Limb (tissue), 2 donors: Measurements from ENCODE around the gene CACNA1E.

Experiments
- DNase-seq, 2 donors: peaks; one replicate each; pipeline ENCODE4 v3.0.0-alpha.2; 2016; ENCODE audit errors: extremely low spot score in 2 of 2

Gene CACNA1E

GRCh38 chr1:181577475-181577874 is 94.2 kb downstream of the CACNA1E start:
- no peak for DNase-seq

DNA sequence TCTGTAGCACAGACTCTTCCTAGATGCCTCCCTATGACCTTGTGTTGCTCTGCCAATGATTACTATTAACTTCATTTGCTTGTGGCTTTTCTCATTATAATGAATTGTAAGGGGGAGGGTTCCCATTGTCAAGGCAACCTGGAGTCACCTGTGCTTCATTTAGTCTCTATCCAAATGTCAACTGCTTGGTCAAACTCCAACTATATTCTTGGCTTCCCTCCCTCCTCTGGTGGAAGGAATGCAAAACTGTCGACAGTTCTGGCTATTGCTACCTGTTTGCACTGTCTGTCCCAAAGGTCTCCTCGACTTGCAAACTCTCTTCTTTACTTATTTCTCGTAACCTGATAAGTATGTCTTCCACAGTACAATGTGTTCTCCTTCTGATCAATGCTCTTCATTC is 100.3 kb downstream of the CACNA1E start:
- DNase-seq = no peak

DNA sequence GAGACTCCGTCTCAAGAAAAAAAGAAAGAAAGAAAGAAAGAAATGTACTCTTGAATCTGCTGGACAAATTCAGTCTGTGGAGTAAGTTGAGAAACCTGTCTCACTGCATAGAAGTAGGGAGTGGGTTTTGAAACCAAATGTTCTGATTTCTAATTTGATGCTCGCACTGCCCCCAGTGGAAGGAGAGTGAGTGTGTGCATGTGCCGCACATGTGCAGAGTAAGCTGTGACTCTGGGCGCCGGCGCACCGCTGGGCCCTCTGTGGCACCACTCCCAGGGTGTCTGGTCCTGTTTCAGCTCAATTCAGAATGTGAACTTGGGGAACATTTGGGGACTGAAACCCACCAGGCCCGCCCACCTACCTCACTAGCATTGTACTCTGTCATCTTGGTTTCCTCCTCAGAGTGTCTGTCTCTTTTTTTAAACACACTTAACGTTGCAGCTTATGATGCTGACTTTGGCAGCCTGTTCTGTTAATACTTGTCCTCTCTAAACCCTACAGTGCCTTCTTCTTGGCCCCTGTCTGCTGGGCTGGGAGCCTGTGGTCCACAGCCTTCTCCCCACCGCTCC is 104.6 kb downstream of the CACNA1E start:
- no peak for DNase-seq

GRCh38 chr1:181588631-181589030 is 105.3 kb downstream of the CACNA1E start:
- no peak for DNase-seq

DNA sequence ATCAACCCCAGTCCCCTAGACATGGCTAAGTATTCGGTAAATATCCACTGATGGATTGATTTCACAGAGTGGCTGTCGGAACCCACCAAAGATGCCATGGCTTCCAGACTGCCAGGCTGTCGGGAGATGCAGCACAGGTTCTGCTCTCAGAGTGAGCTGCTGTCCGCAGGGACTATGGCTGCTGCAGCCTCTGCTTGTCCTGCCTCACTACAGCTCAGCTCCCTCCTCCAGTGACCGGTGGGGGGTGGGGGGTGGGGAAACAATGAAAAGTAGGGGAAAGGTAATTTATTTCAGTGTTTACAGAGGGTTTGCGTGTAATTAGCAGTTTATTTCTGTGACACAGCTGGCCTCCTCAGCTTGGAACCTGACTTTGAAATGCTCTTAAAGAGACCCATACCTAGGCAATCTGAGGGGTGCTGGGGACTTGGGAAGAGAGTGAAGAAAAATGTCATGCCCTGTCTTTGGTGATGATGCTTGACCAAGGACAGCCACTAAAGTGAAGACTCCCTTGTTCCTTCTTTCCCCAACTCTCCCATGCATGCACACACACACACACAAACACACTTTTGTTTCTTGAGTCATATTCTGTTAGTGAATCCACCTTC is 109.0 kb downstream of the CACNA1E start:
- DNase-seq = no peak

DNA sequence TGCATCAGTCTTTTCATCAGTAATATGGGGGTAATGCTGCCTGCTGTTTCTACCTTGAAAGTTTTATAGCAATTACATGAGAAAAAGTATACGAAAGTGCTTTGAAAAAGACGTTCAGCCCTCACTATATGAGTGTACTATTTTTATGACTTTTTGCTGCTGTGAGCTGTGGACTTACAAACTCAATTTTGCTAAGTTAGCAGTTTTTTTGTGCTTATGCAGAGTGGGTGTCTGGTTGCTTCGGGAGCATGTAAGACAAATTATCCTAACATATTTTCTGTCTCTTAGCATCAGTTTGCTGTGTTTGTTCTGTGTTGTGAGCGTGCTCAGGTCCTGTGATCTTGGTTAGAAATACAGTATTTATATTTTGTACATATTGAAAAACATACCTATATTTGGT is 109.7 kb downstream of the CACNA1E start:
- DNase-seq = no peak

- DNase-seq = no peak
Observed at GRCh38 chr1:181594553-181594952, 111.2 kb downstream of the CACNA1E start.

DNA sequence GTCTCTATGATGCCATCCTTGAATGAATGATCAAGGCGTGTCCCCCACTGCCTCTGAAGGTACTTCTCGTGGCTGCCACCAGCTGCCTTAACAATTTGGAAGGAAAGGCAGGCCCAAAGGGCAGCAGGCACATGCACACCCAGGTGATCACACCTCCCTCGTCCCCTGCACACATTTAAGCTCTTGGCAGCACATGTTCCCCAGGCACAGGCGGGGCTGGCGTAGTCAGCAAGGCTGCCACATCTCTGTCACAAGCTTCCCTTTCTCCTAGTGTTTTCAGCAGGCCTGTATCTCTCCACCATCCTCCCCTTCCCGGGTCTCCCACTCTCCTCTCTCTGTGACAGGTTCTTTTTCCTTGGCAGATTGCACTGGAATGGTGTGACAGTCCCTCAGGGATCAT is 111.9 kb downstream of the CACNA1E start:
- no peak for DNase-seq

DNA sequence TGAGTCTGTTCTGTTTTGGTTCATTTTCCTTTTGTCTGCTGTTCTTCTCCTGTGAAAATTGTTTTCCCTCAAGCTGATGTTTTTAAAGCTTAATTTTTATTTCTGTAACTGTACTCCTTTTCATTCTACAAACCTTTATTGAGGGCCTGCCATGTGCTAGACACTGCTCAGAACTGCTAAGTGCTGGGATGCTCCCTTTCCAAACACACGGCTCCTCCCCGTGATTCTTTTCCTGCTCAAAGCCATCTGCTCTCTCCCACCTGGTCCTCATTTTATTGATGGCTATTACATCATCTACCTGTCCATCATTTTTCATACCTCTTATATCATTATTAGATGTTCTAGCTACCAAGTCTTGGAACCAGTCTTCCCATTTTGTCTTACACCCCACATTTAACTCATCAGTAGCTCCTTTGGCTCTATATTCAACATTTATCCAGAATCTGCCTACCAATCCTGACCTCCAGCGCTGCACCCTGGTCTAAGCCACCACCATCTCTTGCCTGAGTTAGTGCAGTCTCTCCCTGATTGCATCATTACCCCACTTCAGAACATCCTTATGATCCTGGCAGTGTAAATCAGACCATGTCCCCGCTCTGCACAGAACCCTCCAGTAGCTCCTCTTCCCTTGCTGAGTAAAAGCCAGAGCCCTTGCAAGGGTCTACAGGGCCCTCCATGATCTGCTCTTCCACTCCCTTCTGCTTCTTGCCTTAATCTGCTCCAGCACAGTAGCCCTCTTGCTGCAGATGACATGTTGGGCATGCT is 118.1 kb downstream of the CACNA1E start:
- DNase-seq = no peak

GRCh38 chr1:181603735-181604410 is 120.6 kb downstream of the CACNA1E start:
- no peak for DNase-seq

DNA sequence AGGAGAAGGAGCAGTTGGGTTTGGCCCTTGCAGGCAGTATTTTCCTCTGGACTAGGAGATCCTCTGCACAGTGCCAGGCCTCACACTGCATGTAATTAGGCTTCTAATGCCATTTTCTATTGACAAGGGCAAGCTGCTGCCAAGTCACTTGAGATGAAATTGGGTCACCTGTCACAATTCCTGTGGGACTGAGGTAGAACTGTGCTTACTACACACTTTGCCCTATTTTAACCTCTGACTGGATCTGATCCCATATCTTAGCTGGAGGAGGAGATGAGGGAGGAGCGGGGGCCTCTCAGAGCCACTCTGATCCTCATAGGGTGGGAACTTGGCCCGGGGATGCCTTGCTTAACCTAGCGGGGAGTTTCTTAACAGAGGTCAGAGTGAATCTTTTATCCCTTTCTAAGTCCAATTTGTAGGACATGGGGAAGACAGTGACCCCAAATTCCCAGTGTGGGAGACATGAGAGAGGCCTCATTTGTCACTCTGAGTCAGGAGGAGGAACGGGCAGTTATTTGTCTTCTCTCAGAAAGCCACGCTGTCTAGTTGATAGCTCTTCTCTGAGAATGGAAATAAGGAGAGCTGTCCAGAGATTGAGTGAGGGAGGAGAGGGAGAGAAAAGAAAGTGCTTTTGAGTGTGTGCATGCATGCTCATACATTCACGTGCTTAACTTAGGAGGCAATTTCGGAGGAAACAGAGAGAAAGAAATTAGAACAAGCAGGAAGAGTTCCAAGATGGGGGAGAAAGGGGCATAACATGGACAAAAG is 121.3 kb downstream of the CACNA1E start:
- no peak for DNase-seq

GRCh38 chr1:181607524-181607923 is 124.2 kb downstream of the CACNA1E start:
- no peak for DNase-seq

DNA sequence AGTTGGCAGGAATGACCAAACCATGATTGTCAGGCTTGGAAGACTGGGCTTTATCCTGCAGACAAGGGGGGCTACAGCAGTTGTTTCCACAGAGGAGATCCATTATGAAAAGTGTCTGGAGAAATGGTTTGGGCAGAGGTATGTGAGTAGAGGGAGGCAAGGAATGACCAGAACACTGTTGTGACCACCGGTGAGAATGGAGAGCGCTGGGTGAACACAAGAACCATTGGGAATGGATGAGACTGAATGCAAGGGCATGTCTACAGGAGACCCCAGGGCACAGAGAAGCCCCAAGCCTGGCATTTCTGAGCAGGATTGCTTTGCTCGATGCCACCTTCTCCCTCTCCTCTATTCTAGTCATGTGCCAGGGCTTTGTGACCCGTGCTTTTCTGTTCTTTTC is 125.1 kb downstream of the CACNA1E start:
- DNase-seq = no peak

GRCh38 chr1:181608948-181609347 is 125.6 kb downstream of the CACNA1E start:
- no peak for DNase-seq

GRCh38 chr1:181612100-181612499 is 128.8 kb downstream of the CACNA1E start:
- no peak for DNase-seq

- DNase-seq = no peak
Observed at GRCh38 chr1:181618559-181618958, 135.2 kb downstream of the CACNA1E start.

- no peak for DNase-seq
Observed at GRCh38 chr1:181620183-181620582, 136.9 kb downstream of the CACNA1E start.

DNA sequence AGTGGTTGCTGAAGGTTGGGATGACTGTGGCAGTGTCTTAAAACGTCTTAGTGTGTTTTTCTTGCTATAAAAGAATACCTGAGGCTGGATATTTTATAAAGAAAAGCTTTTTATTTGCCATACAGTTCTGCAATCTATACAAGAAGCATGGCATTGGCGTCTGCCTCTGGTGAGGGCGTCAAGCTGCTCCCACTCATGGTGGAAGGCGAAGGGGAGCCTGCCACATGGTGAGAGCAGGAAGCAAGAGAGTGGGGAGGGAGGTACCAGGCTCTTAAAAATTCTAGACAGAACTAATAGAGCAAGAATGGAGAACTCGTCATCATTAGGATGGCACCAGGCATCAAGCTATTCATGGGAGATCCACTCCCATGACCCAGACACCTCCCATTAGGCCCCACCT is 140.5 kb downstream of the CACNA1E start:
- no peak for DNase-seq

DNA sequence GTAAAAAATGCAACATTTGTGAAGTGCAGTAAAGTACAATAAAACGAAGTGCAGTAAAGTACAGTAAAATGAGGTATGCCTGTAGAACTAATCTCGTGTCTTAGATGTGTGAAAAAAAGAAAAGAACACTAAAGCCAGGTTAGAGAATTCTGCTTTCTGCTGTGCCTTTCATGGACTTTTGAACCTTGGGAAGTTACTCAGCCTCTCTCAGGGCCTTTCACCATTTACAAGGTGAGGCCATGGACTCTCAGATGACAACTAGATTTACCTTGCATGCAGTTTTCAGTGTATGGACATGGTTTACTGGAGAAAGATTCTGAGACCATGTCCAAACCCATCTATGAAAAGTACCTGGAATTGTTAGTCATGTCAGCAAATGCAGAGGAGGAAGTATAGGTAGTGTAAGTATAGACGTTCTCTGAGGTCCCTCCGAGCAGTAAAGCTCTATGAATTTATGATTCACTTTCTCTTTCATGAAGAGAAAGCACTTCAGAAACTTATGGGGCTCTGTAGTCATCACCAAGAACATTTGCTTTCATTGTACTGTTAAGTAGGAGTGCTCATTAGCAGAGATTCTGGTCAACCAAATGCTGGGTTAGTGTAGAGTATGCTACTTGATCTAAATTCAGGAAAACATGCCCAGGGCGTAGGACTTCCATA is 143.1 kb downstream of the CACNA1E start:
- no peak for DNase-seq

- no peak for DNase-seq
Observed at GRCh38 chr1:181630398-181630797, 147.1 kb downstream of the CACNA1E start.

GRCh38 chr1:181630838-181631237 is 147.5 kb downstream of the CACNA1E start:
- no peak for DNase-seq
